Regular cardiac myocyte (primary cell): ENCODE measurements around the gene SRSF11. TPM values are rescaled to one million over a fixed set of nuclear protein-coding genes. Genes with fewer than 3 reads are reported as not detected.

Experiments
- total RNA-seq: library from RNA; depleted of rRNA; stranded (reverse); fragments of >200 nt; gene quantifications from 2 replicates; pipeline ENCODE4 v1.2.3, GENCODE V29; 2014

Gene SRSF11
- 84.0 and 101 TPM in 2 replicates for total RNA-seq

DNA sequence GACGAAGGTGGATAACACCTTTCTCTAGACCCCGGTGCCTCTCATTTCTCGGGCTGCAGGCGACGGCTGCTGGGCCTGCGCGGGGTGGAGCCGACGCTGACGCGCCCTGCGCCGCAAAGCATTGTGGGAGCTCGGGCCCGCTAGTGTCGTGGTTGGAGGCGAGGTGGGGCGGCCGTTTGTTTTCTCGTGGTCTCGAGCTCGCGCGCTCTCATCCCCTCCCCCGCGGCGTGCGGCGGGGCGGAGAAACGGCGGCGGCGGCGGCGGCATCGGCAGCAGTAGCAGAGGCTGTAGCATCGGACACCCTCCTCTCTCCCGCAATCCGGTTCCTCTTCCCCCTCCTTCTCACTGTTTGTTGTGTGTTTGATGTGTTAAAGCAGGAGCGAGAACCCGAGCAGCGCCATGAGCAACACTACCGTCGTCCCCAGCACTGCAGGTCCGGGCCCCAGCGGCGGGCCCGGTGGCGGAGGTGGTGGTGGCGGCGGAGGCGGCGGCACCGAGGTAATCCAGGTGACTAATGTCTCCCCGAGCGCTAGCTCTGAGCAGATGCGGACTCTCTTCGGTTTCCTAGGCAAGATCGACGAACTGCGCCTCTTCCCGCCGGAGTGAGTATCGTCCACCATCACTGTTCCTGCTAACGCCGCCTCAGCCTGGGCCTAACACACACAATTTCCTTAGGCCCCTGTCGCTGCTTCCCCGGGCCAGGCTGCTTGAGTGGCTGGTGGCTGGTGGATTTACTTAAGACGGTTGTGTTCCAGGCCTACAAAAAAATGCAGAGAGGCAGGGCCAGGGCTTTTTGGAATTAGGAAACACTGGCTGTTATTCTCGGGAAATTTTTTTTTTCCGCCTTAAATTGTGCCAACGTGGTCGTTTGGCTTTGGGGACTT, at the start of gene SRSF11:
SRSF11 (plus strand) TSS at position 143 of the 884 bp plus-strand sequence; CDS start at position 400, 257 bp downstream.

DNA sequence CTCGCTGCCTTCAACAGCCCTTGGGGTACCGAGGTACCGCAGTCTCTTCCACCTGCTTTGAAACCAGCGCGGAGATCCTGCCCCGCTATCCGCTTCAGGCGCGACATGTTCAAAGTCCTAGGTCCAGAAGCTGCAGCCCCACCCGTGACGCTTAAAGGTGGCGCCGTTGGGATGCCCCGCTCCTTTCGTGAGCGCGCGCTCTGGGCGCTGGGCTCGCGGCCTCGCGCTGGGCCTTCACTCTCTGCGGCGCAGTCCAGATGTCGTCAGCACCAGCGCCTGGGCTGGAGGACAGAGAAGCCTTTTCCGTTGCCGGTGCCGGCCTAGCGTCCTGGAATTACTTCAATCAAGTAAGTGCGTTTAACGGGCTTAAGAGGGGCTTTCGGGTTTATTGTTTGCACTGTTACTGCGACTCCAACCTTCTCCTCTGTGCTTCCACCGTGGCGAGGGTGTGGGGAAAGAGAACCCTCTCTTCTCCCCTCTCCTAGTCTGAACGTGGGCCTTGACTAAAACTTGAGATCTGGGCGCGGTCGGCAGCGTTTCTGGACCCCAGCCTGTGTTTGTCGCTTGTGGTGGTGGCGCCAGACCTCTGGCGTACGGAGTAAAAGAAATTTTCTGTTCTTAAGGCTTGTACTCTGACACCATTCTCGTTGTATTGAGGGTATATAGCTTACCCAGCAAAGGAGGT, 15.6 kb upstream of the SRSF11 start, which contains the start of gene LRRC40:
LRRC40 (minus strand) TSS at position 146 of the 685 bp plus-strand sequence; CDS start at position 107, 39 bp downstream.

Other genes with a start within 250 kb of the SRSF11 start
- 20.6 and 28.8 TPM in 2 replicates for gene LRRC40, start 15.8 kb upstream of the SRSF11 start, total RNA-seq
- 24.7 and 27.3 TPM in 2 replicates for gene ANKRD13C, start 133.3 kb downstream of the SRSF11 start, total RNA-seq
- 2.5 and 3.9 TPM in 2 replicates for gene CTH, start 189.9 kb downstream of the SRSF11 start, total RNA-seq